T-helper 1 cell treated with Interleukin-12 subunit alpha and Interleukin-12 subunit beta and Interleukin-4 antibody, amounts not matched to agents 30 μg/mL and 1 μg/mL, for 36 hours (primary cell): ENCODE measurements around the gene TFAP2D.
A peak's percentile ranks its signal among the peaks of the same experiment; 100 is the strongest.

Source experiments
- H3K27ac Mint-ChIP-seq: one replicate; pipeline ENCODE4 v1.8.0; 2021; ENCODE audit warnings: mild to moderate bottlenecking, mixed read lengths
- H3K27me3 Mint-ChIP-seq: one replicate; pipeline ENCODE4 v1.8.0; 2021; ENCODE audit warnings: low read depth, mixed read lengths
- H3K36me3 Mint-ChIP-seq: one replicate; pipeline ENCODE4 v1.8.0; 2021; ENCODE audit warnings: low read depth, mixed read lengths
- H3K4me1 Mint-ChIP-seq: one replicate; pipeline ENCODE4 v1.8.0; 2021; ENCODE audit warnings: low read depth, mixed read lengths
- H3K4me3 Mint-ChIP-seq: one replicate; pipeline ENCODE4 v1.8.0; 2021; ENCODE audit warnings: mild to moderate bottlenecking, moderate library complexity, mixed read lengths
- H3K9me3 Mint-ChIP-seq: one replicate; pipeline ENCODE4 v1.8.0; 2021; ENCODE audit warnings: mixed read lengths

The TFAP2D gene

GRCh38 chr6:50762798-50763197 lies 49.5 kb downstream of the TFAP2D start:
- Mint-ChIP-seq H3K4me1 (no peaks in the 10 kb centered on the region), H3K27ac (no peak overlapping the region), H3K27me3 (no peaks in the 10 kb centered on the region), H3K36me3 (no peaks in the 10 kb centered on the region), H3K4me3 (no peak overlapping the region), H3K9me3 (no peaks in the 10 kb centered on the region)

GRCh38 chr6:50778696-50779095 lies 65.4 kb downstream of the TFAP2D start:
- H3K4me1 Mint-ChIP-seq = no peaks in the 10 kb centered on the region
- no peaks in the 10 kb centered on the region for H3K36me3 Mint-ChIP-seq
- H3K27me3 Mint-ChIP-seq = no peaks in the 10 kb centered on the region
- H3K4me3 Mint-ChIP-seq = no peak overlapping the region
- H3K27ac Mint-ChIP-seq = no peak overlapping the region
- H3K9me3 Mint-ChIP-seq = no peaks in the 10 kb centered on the region

GRCh38 chr6:50780382-50780781 lies 67.1 kb downstream of the TFAP2D start:
- H3K4me1 Mint-ChIP-seq = no peaks in the 10 kb centered on the region
- no peak overlapping the region for H3K4me3 Mint-ChIP-seq
- no peaks in the 10 kb centered on the region for H3K36me3 Mint-ChIP-seq
- H3K27ac Mint-ChIP-seq = no peak overlapping the region
- H3K27me3 Mint-ChIP-seq = no peaks in the 10 kb centered on the region
- no peaks in the 10 kb centered on the region for H3K9me3 Mint-ChIP-seq

GRCh38 chr6:50785921-50786320 lies 72.6 kb downstream of the TFAP2D start:
- no peaks in the 10 kb centered on the region for H3K9me3 Mint-ChIP-seq
- H3K27me3 Mint-ChIP-seq = no peaks in the 10 kb centered on the region
- no peak overlapping the region for H3K4me3 Mint-ChIP-seq
- H3K36me3 Mint-ChIP-seq = no peaks in the 10 kb centered on the region
- H3K27ac Mint-ChIP-seq = no peak overlapping the region
- H3K4me1 Mint-ChIP-seq = no peaks in the 10 kb centered on the region

GRCh38 chr6:50791900-50792508 lies 78.7 kb downstream of the TFAP2D start:
- H3K36me3 Mint-ChIP-seq = no peaks in the 10 kb centered on the region
- no peaks in the 10 kb centered on the region for H3K27me3 Mint-ChIP-seq
- no peak overlapping the region for H3K4me3 Mint-ChIP-seq
- no peaks in the 10 kb centered on the region for H3K4me1 Mint-ChIP-seq
- H3K27ac Mint-ChIP-seq = no peak overlapping the region
- H3K9me3 Mint-ChIP-seq = no peaks in the 10 kb centered on the region

GRCh38 chr6:50792771-50793170 lies 79.4 kb downstream of the TFAP2D start:
- H3K27ac Mint-ChIP-seq = no peak overlapping the region
- no peaks in the 10 kb centered on the region for H3K36me3 Mint-ChIP-seq
- H3K27me3 Mint-ChIP-seq = no peaks in the 10 kb centered on the region
- H3K4me3 Mint-ChIP-seq = no peak overlapping the region
- H3K4me1 Mint-ChIP-seq = no peaks in the 10 kb centered on the region
- no peaks in the 10 kb centered on the region for H3K9me3 Mint-ChIP-seq

GRCh38 chr6:50795574-50795973 lies 82.2 kb downstream of the TFAP2D start:
- no peaks in the 10 kb centered on the region for H3K36me3 Mint-ChIP-seq
- no peaks in the 10 kb centered on the region for H3K4me1 Mint-ChIP-seq
- no peaks in the 10 kb centered on the region for H3K9me3 Mint-ChIP-seq
- no peaks in the 10 kb centered on the region for H3K27me3 Mint-ChIP-seq
- H3K4me3 Mint-ChIP-seq = no peak overlapping the region
- H3K27ac Mint-ChIP-seq = no peak overlapping the region

- Mint-ChIP-seq H3K27ac (no peak overlapping the region), H3K4me3 (no peak overlapping the region), H3K27me3 (no peaks in the 10 kb centered on the region), H3K4me1 (no peaks in the 10 kb centered on the region), H3K36me3 (no peaks in the 10 kb centered on the region), H3K9me3 (no peaks in the 10 kb centered on the region)
Measured at GRCh38 chr6:50804283-50804682, 91.0 kb downstream of the TFAP2D start.

- Mint-ChIP-seq H3K36me3 (no peaks in the 10 kb centered on the region), H3K4me1 (no peaks in the 10 kb centered on the region), H3K4me3 (no peak overlapping the region), H3K27me3 (no peaks in the 10 kb centered on the region), H3K27ac (no peak overlapping the region), H3K9me3 (no peaks in the 10 kb centered on the region)
Measured at GRCh38 chr6:50807035-50807434, 93.7 kb downstream of the TFAP2D start.

- Mint-ChIP-seq H3K9me3 (no peaks in the 10 kb centered on the region), H3K27ac (no peak overlapping the region), H3K27me3 (peaks cover 57% of the 10 kb centered on the region), H3K4me1 (peaks cover 17% of the 10 kb centered on the region), H3K4me3 (peak overlapping the region; percentile 85), H3K36me3 (no peaks in the 10 kb centered on the region)
Measured at GRCh38 chr6:50815436-50816114, 102.2 kb downstream of the TFAP2D start.

- peak overlapping the region; percentile 85 for H3K4me3 Mint-ChIP-seq
- H3K27ac Mint-ChIP-seq = no peak overlapping the region
- H3K27me3 Mint-ChIP-seq = peaks cover 63% of the 10 kb centered on the region
- peaks cover 18% of the 10 kb centered on the region for H3K4me1 Mint-ChIP-seq
- no peaks in the 10 kb centered on the region for H3K9me3 Mint-ChIP-seq
- H3K36me3 Mint-ChIP-seq = no peaks in the 10 kb centered on the region
Measured at GRCh38 chr6:50816115-50816675, 102.9 kb downstream of the TFAP2D start.

- Mint-ChIP-seq H3K9me3 (no peaks in the 10 kb centered on the region), H3K27ac (peak overlapping the region; percentile 36), H3K27me3 (peaks cover 72% of the 10 kb centered on the region), H3K36me3 (peaks cover under 1% of the 10 kb centered on the region), H3K4me1 (peaks cover 18% of the 10 kb centered on the region), H3K4me3 (no peak overlapping the region)
Measured at GRCh38 chr6:50816947-50817645, 103.8 kb downstream of the TFAP2D start.

- H3K27me3 Mint-ChIP-seq = peaks cover 77% of the 10 kb centered on the region
- H3K4me3 Mint-ChIP-seq = no peak overlapping the region
- no peak overlapping the region for H3K27ac Mint-ChIP-seq
- H3K9me3 Mint-ChIP-seq = no peaks in the 10 kb centered on the region
- peaks cover 18% of the 10 kb centered on the region for H3K4me1 Mint-ChIP-seq
- H3K36me3 Mint-ChIP-seq = peaks cover 2% of the 10 kb centered on the region
Measured at GRCh38 chr6:50817646-50817950, 104.3 kb downstream of the TFAP2D start.

- Mint-ChIP-seq H3K9me3 (no peaks in the 10 kb centered on the region), H3K4me1 (peaks cover 18% of the 10 kb centered on the region), H3K4me3 (no peak overlapping the region), H3K27ac (no peak overlapping the region), H3K27me3 (peaks cover 81% of the 10 kb centered on the region), H3K36me3 (peaks cover 2% of the 10 kb centered on the region)
Measured at GRCh38 chr6:50818020-50818419, 104.7 kb downstream of the TFAP2D start.

- peaks cover 88% of the 10 kb centered on the region for H3K27me3 Mint-ChIP-seq
- peaks cover 18% of the 10 kb centered on the region for H3K4me1 Mint-ChIP-seq
- H3K4me3 Mint-ChIP-seq = no peak within 1 kb of the TSS
- no peaks in the 10 kb centered on the region for H3K9me3 Mint-ChIP-seq
- H3K36me3 Mint-ChIP-seq = peaks cover 3% of the 10 kb centered on the region
- H3K27ac Mint-ChIP-seq = no peak within 1 kb of the TSS
Measured at GRCh38 chr6:50818673-50819072, 105.3 kb downstream of the TFAP2D start, which contains the start of gene TFAP2B. TSS of gene TFAP2B (plus strand) at chr6:50818871. CDS start at chr6:50818892, 21 bp downstream.
